Neural progenitor cell (in vitro differentiated cells): ENCODE data around the gene ITGA5. TPM values are rescaled to one million over a fixed set of nuclear protein-coding genes. Genes with fewer than 3 reads are reported as not detected.
A peak's percentile ranks its signal among the peaks of the same experiment; 100 is the strongest.

Experiments
- DNase-seq: peaks from one replicate; pipeline ENCODE4 v3.0.0-alpha.2; 2016; ENCODE audit warnings: low spot score
- H2AFZ ChIP-seq: fragments of 200-600 bp; sonication (generic); replicated peaks from 2 replicates; pipeline ENCODE4 v1.6.1; 2016; ENCODE audit warnings: antibody characterized with exemption
- H3F3A ChIP-seq: fragments of 200-600 bp; sonication (generic); 2 replicates; pipeline ENCODE4 v1.6.1; 2016; ENCODE audit warnings: antibody characterized with exemption, low read depth
- H3K27ac ChIP-seq: fragments of 200-600 bp; sonication (generic); 2 replicates; pipeline ENCODE4 v1.5.1; 2016; ENCODE audit warnings: mild to moderate bottlenecking
- H3K27me3 ChIP-seq: fragments of 200-600 bp; sonication (generic); 2 replicates; pipeline ENCODE4 v1.6.1; 2016; ENCODE audit warnings: mild to moderate bottlenecking, moderate library complexity
- H3K36me3 ChIP-seq: fragments of 200-600 bp; sonication (generic); 2 replicates; pipeline ENCODE4 v1.5.1; 2016
- H3K4me1 ChIP-seq: fragments of 200-600 bp; sonication (generic); 2 replicates; pipeline ENCODE4 v1.6.1; 2016; ENCODE audit warnings: mixed run types
- H3K4me2 ChIP-seq: fragments of 200-600 bp; sonication (generic); 2 replicates; pipeline ENCODE4 v1.6.1; 2016
- H3K4me3 ChIP-seq: fragments of 200-600 bp; sonication (generic); 2 replicates; pipeline ENCODE4 v1.5.1; 2016
- H3K79me2 ChIP-seq: fragments of 200-600 bp; sonication (generic); 2 replicates; pipeline ENCODE4 v1.6.1; 2016; ENCODE audit warnings: low read depth
- H3K9ac ChIP-seq: fragments of 200-600 bp; sonication (generic); 2 replicates; pipeline ENCODE4 v1.6.1; 2016
- H3K9me3 ChIP-seq: fragments of 200-600 bp; sonication (generic); 2 replicates; pipeline ENCODE4 v1.5.1; 2016; ENCODE audit warnings: low read depth
- H4K20me1 ChIP-seq: fragments of 200-600 bp; sonication (generic); 2 replicates; pipeline ENCODE4 v1.6.1; 2016; ENCODE audit warnings: low read depth
- H3K27ac Mint-ChIP-seq: 3 replicates; pipeline ENCODE4 v1.8.0; 2021; ENCODE audit warnings: mixed read lengths
- H3K27me3 Mint-ChIP-seq: 2 replicates; pipeline ENCODE4 v1.8.0; 2022; ENCODE audit warnings: low read depth, mild to moderate bottlenecking, inconsistent platforms, moderate library complexity, mixed read lengths; ENCODE audit not compliant: insufficient read depth
- H3K36me3 Mint-ChIP-seq: 3 replicates; pipeline ENCODE4 v1.8.0; 2021; ENCODE audit warnings: mixed read lengths
- H3K4me1 Mint-ChIP-seq: 3 replicates; pipeline ENCODE4 v1.8.0; 2021; ENCODE audit warnings: mixed read lengths
- H3K4me3 Mint-ChIP-seq: 3 replicates; pipeline ENCODE4 v1.8.0; 2021; ENCODE audit warnings: mild to moderate bottlenecking, moderate library complexity, mixed read lengths
- H3K9me3 Mint-ChIP-seq: 3 replicates; pipeline ENCODE4 v1.8.0; 2020; ENCODE audit warnings: mixed read lengths
- CTCF ChIP-seq: fragments of 200-600 bp; sonication (generic); IDR thresholded peaks from 2 replicates; pipeline ENCODE4 v1.5.1; 2017; ENCODE audit warnings: antibody characterized with exemption, mild to moderate bottlenecking
- EZH2 ChIP-seq: fragments of 200-600 bp; sonication (generic); IDR thresholded peaks from 2 replicates; pipeline ENCODE4 v1.6.1; 2017; ENCODE audit warnings: antibody characterized with exemption, mild to moderate bottlenecking, moderate library complexity
- EZH2phosphoT487 ChIP-seq: fragments of 200-600 bp; sonication (generic); IDR thresholded peaks from 2 replicates; pipeline ENCODE4 v1.6.1; 2017; ENCODE audit warnings: antibody characterized with exemption
- total RNA-seq: library from RNA; depleted of rRNA; stranded (reverse); fragments of >200 nt; gene quantifications from 2 replicates; pipeline ENCODE4 v1.2.3, GENCODE V29; 2015; ENCODE audit warnings: low replicate concordance

ITGA5 gene
- total RNA-seq, 1 donor from 2014 or later = 37.7 TPM

- Mint-ChIP-seq H3K36me3 (peaks cover 27% of the 10 kb centered on the region), H3K4me1 (peaks cover 70% of the 10 kb centered on the region), H3K27me3 (no peaks in the 10 kb centered on the region), H3K27ac (peak overlapping the region; percentile 100), H3K4me3 (peak overlapping the region; percentile 90), H3K9me3 (no peaks in the 10 kb centered on the region)
- Histone ChIP-seq H3K4me1 (peaks cover 87% of the 10 kb centered on the region), H3K9me3 (no peaks in the 10 kb centered on the region), H3F3A (peaks cover 89% of the 10 kb centered on the region), H2AFZ (no peak overlapping the region), H3K79me2 (peaks cover 4% of the 10 kb centered on the region), H3K4me3 (peak overlapping the region; percentile 43), H3K4me2 (peak overlapping the region; percentile 90), H3K27me3 (no peaks in the 10 kb centered on the region), H3K9ac (peak overlapping the region; percentile 22), H4K20me1 (no peaks in the 10 kb centered on the region), H3K27ac (peak overlapping the region; percentile 99), H3K36me3 (no peaks in the 10 kb centered on the region)
- peak; percentile 79 for DNase-seq
- TF ChIP-seq EZH2 (no peak), EZH2phosphoT487 (no peak), CTCF (no peak)
Measured at GRCh38 chr12:54350743-54351142, 68.3 kb downstream of the ITGA5 start.

GRCh38 chr12:54349679-54350078, 69.4 kb downstream of the ITGA5 start:
- Mint-ChIP-seq H3K4me1 (peaks cover 76% of the 10 kb centered on the region), H3K27me3 (no peaks in the 10 kb centered on the region), H3K36me3 (peaks cover 34% of the 10 kb centered on the region), H3K27ac (peak overlapping the region; percentile 100), H3K4me3 (peak overlapping the region; percentile 66), H3K9me3 (no peaks in the 10 kb centered on the region)
- Histone ChIP-seq H3K9ac (no peak overlapping the region), H2AFZ (no peak overlapping the region), H3F3A (peaks cover 78% of the 10 kb centered on the region), H4K20me1 (no peaks in the 10 kb centered on the region), H3K79me2 (peaks cover 4% of the 10 kb centered on the region), H3K27me3 (no peaks in the 10 kb centered on the region), H3K9me3 (no peaks in the 10 kb centered on the region), H3K4me3 (peak overlapping the region; percentile 43), H3K4me2 (peak overlapping the region; percentile 90), H3K4me1 (peaks cover 77% of the 10 kb centered on the region), H3K36me3 (no peaks in the 10 kb centered on the region), H3K27ac (peak overlapping the region; percentile 99)
- TF ChIP-seq EZH2 (no peak), EZH2phosphoT487 (no peak), CTCF (no peak)
- no peak for DNase-seq

GRCh38 chr12:54349036-54349435, 70.0 kb downstream of the ITGA5 start:
- no peaks in the 10 kb centered on the region for H3K36me3 ChIP-seq
- H3K4me1 Mint-ChIP-seq = peaks cover 74% of the 10 kb centered on the region

More at GRCh38 chr12:54349036-54349435, 70.0 kb downstream of the ITGA5 start:
- H3K4me1 ChIP-seq = peaks cover 71% of the 10 kb centered on the region
- peaks cover 34% of the 10 kb centered on the region for H3K36me3 Mint-ChIP-seq
- TF ChIP-seq EZH2 = no peak
- TF ChIP-seq CTCF = no peak
- no peak for TF ChIP-seq EZH2phosphoT487
- no peaks in the 10 kb centered on the region for H4K20me1 ChIP-seq
- H3K9me3 ChIP-seq = no peaks in the 10 kb centered on the region
- peak overlapping the region; percentile 100 for H3K27ac Mint-ChIP-seq
- H2AFZ ChIP-seq = no peak overlapping the region
- no peaks in the 10 kb centered on the region for H3K9me3 Mint-ChIP-seq
- no peaks in the 10 kb centered on the region for H3K27me3 Mint-ChIP-seq
- peak overlapping the region; percentile 90 for H3K4me2 ChIP-seq
- no peaks in the 10 kb centered on the region for H3K27me3 ChIP-seq
- H3F3A ChIP-seq = peaks cover 71% of the 10 kb centered on the region
- H3K9ac ChIP-seq = no peak overlapping the region
- peaks cover 3% of the 10 kb centered on the region for H3K79me2 ChIP-seq
- DNase-seq = no peak
- peak overlapping the region; percentile 99 for H3K27ac ChIP-seq
- no peak overlapping the region for H3K4me3 Mint-ChIP-seq
- H3K4me3 ChIP-seq = no peak overlapping the region

Other genes starting within 250 kb of the ITGA5 start
- 42.9 and 49.4 TPM in 2 replicates for gene SMUG1, start 230.3 kb downstream of the ITGA5 start, total RNA-seq
- 232 and 288 TPM in 2 replicates for gene CBX5, start 139.1 kb downstream of the ITGA5 start, total RNA-seq
- 1,779 and 2,341 TPM in 2 replicates for gene HNRNPA1, start 138.5 kb downstream of the ITGA5 start, total RNA-seq
- 2.8 and 4.3 TPM in 2 replicates for gene NFE2, start 118.3 kb downstream of the ITGA5 start, total RNA-seq
- gene COPZ1, start 94.1 kb downstream of the ITGA5 start, total RNA-seq = 197 and 219 TPM in 2 replicates
- gene GPR84, start 54.8 kb downstream of the ITGA5 start, total RNA-seq = not detected in 2 replicates
- 6.2 and 7.2 TPM in 2 replicates for gene ZNF385A, start 34.5 kb downstream of the ITGA5 start, total RNA-seq
- not detected in 2 replicates for gene GTSF1, start 54.3 kb upstream of the ITGA5 start, total RNA-seq
- 0.43 and 2.1 TPM in 2 replicates for gene NCKAP1L, start 78.5 kb upstream of the ITGA5 start, total RNA-seq
- 1.5 and 5.3 TPM in 2 replicates for gene PDE1B, start 130.3 kb upstream of the ITGA5 start, total RNA-seq
- gene PPP1R1A, start 169.4 kb upstream of the ITGA5 start, total RNA-seq = 2.3 and 3.8 TPM in 2 replicates
- not detected in 2 replicates for gene LACRT, start 215.6 kb upstream of the ITGA5 start, total RNA-seq
- not detected in 2 replicates for gene DCD, start 229.1 kb upstream of the ITGA5 start, total RNA-seq